Activated T-cell treated with anti-CD3 and anti-CD28 coated beads, Interleukin-2, amount 50 U/mL, for 24 hours (primary cell): ENCODE data around the gene PPME1.

Experiments used
- DNase-seq: peaks from one replicate; pipeline ENCODE4 v3.0.0-alpha.2; 2020
- H3K27ac Mint-ChIP-seq: 2 replicates; pipeline ENCODE4 v1.8.0; 2020; ENCODE audit warnings: mild to moderate bottlenecking, mixed read lengths
- H3K27me3 Mint-ChIP-seq: 2 replicates; pipeline ENCODE4 v1.8.0; 2020; ENCODE audit warnings: mixed read lengths
- H3K36me3 Mint-ChIP-seq: 2 replicates; pipeline ENCODE4 v1.8.0; 2020; ENCODE audit warnings: low read depth, mixed read lengths
- H3K4me1 Mint-ChIP-seq: 2 replicates; pipeline ENCODE4 v1.8.0; 2020; ENCODE audit warnings: low read depth, mixed read lengths
- H3K4me3 Mint-ChIP-seq: 2 replicates; pipeline ENCODE4 v1.8.0; 2020; ENCODE audit warnings: mild to moderate bottlenecking, moderate library complexity, mixed read lengths
- H3K9me3 Mint-ChIP-seq: 2 replicates; pipeline ENCODE4 v1.8.0; 2020; ENCODE audit warnings: mixed read lengths

The PPME1 gene

GRCh38 chr11:74269161-74269811 is 98.2 kb downstream of the PPME1 start:
- Mint-ChIP-seq H3K27ac (no peak overlapping the region), H3K27me3 (peaks cover 2% of the 10 kb centered on the region), H3K9me3 (no peaks in the 10 kb centered on the region), H3K4me3 (no peak overlapping the region), H3K4me1 (peaks cover 19% of the 10 kb centered on the region), H3K36me3 (no peaks in the 10 kb centered on the region)
- DNase-seq, result no peak

GRCh38 chr11:74272276-74272675 is 101.2 kb downstream of the PPME1 start:
- H3K27me3 Mint-ChIP-seq, result peaks cover 2% of the 10 kb centered on the region
- no peak overlapping the region for H3K4me3 Mint-ChIP-seq
- H3K9me3 Mint-ChIP-seq, result no peaks in the 10 kb centered on the region
- H3K36me3 Mint-ChIP-seq, result no peaks in the 10 kb centered on the region
- H3K27ac Mint-ChIP-seq, result no peak overlapping the region
- peaks cover 19% of the 10 kb centered on the region for H3K4me1 Mint-ChIP-seq
- DNase-seq, result no peak

- no peak for DNase-seq
- Mint-ChIP-seq H3K27me3 (peaks cover 2% of the 10 kb centered on the region), H3K4me1 (no peaks in the 10 kb centered on the region), H3K9me3 (no peaks in the 10 kb centered on the region), H3K36me3 (no peaks in the 10 kb centered on the region), H3K27ac (no peak overlapping the region), H3K4me3 (no peak overlapping the region)
Observed at GRCh38 chr11:74276581-74276980, 105.5 kb downstream of the PPME1 start.

- DNase-seq, result no peak
- no peak overlapping the region for H3K27ac Mint-ChIP-seq
- peaks cover 2% of the 10 kb centered on the region for H3K27me3 Mint-ChIP-seq
- no peak overlapping the region for H3K4me3 Mint-ChIP-seq
- H3K4me1 Mint-ChIP-seq, result no peaks in the 10 kb centered on the region
- H3K9me3 Mint-ChIP-seq, result no peaks in the 10 kb centered on the region
- no peaks in the 10 kb centered on the region for H3K36me3 Mint-ChIP-seq
Observed at GRCh38 chr11:74278103-74278502, 107.0 kb downstream of the PPME1 start.

GRCh38 chr11:74278721-74279161 is 107.7 kb downstream of the PPME1 start:
- H3K36me3 Mint-ChIP-seq, result no peaks in the 10 kb centered on the region
- DNase-seq, result no peak
- H3K27me3 Mint-ChIP-seq, result peaks cover 2% of the 10 kb centered on the region
- H3K27ac Mint-ChIP-seq, result no peak overlapping the region
- H3K4me3 Mint-ChIP-seq, result no peak overlapping the region
- H3K9me3 Mint-ChIP-seq, result no peaks in the 10 kb centered on the region
- H3K4me1 Mint-ChIP-seq, result no peaks in the 10 kb centered on the region

- DNase-seq, result no peak
- H3K27me3 Mint-ChIP-seq, result no peaks in the 10 kb centered on the region
- H3K4me1 Mint-ChIP-seq, result no peaks in the 10 kb centered on the region
- H3K4me3 Mint-ChIP-seq, result no peak overlapping the region
- no peaks in the 10 kb centered on the region for H3K36me3 Mint-ChIP-seq
- no peaks in the 10 kb centered on the region for H3K9me3 Mint-ChIP-seq
- no peak overlapping the region for H3K27ac Mint-ChIP-seq
Observed at GRCh38 chr11:74279256-74279655, 108.2 kb downstream of the PPME1 start.

- H3K27ac Mint-ChIP-seq, result no peak overlapping the region
- H3K4me1 Mint-ChIP-seq, result no peaks in the 10 kb centered on the region
- DNase-seq, result no peak
- H3K4me3 Mint-ChIP-seq, result no peak overlapping the region
- H3K27me3 Mint-ChIP-seq, result no peaks in the 10 kb centered on the region
- H3K9me3 Mint-ChIP-seq, result no peaks in the 10 kb centered on the region
- H3K36me3 Mint-ChIP-seq, result no peaks in the 10 kb centered on the region
Observed at GRCh38 chr11:74280494-74280893, 109.4 kb downstream of the PPME1 start.

GRCh38 chr11:74282421-74282820 is 111.3 kb downstream of the PPME1 start:
- no peaks in the 10 kb centered on the region for H3K4me1 Mint-ChIP-seq
- H3K9me3 Mint-ChIP-seq, result no peaks in the 10 kb centered on the region
- no peaks in the 10 kb centered on the region for H3K27me3 Mint-ChIP-seq
- H3K4me3 Mint-ChIP-seq, result no peak overlapping the region
- no peaks in the 10 kb centered on the region for H3K36me3 Mint-ChIP-seq
- no peak overlapping the region for H3K27ac Mint-ChIP-seq
- DNase-seq, result no peak

GRCh38 chr11:74282914-74283371 is 111.9 kb downstream of the PPME1 start:
- no peaks in the 10 kb centered on the region for H3K36me3 Mint-ChIP-seq
- DNase-seq, result no peak
- no peak overlapping the region for H3K27ac Mint-ChIP-seq
- H3K9me3 Mint-ChIP-seq, result no peaks in the 10 kb centered on the region
- H3K4me1 Mint-ChIP-seq, result peaks cover 1% of the 10 kb centered on the region
- H3K4me3 Mint-ChIP-seq, result no peak overlapping the region
- no peaks in the 10 kb centered on the region for H3K27me3 Mint-ChIP-seq

- DNase-seq, result no peak
- peaks cover 7% of the 10 kb centered on the region for H3K4me1 Mint-ChIP-seq
- no peaks in the 10 kb centered on the region for H3K27me3 Mint-ChIP-seq
- no peaks in the 10 kb centered on the region for H3K36me3 Mint-ChIP-seq
- H3K4me3 Mint-ChIP-seq, result no peak overlapping the region
- H3K9me3 Mint-ChIP-seq, result no peaks in the 10 kb centered on the region
- no peak overlapping the region for H3K27ac Mint-ChIP-seq
Observed at GRCh38 chr11:74283580-74284180, 112.6 kb downstream of the PPME1 start.

GRCh38 chr11:74284466-74284865 is 113.4 kb downstream of the PPME1 start:
- no peak overlapping the region for H3K27ac Mint-ChIP-seq
- no peak overlapping the region for H3K4me3 Mint-ChIP-seq
- no peaks in the 10 kb centered on the region for H3K36me3 Mint-ChIP-seq
- peaks cover 7% of the 10 kb centered on the region for H3K4me1 Mint-ChIP-seq
- H3K27me3 Mint-ChIP-seq, result no peaks in the 10 kb centered on the region
- H3K9me3 Mint-ChIP-seq, result no peaks in the 10 kb centered on the region
- no peak for DNase-seq

GRCh38 chr11:74288161-74288560 is 117.1 kb downstream of the PPME1 start:
- DNase-seq, result no peak
- H3K27me3 Mint-ChIP-seq, result peaks cover 6% of the 10 kb centered on the region
- H3K36me3 Mint-ChIP-seq, result no peaks in the 10 kb centered on the region

GRCh38 chr11:74288911-74289310 is 117.8 kb downstream of the PPME1 start:
- no peaks in the 10 kb centered on the region for H3K9me3 Mint-ChIP-seq
- H3K36me3 Mint-ChIP-seq, result no peaks in the 10 kb centered on the region

More at GRCh38 chr11:74288161-74288560, 117.1 kb downstream of the PPME1 start:
- H3K9me3 Mint-ChIP-seq, result no peaks in the 10 kb centered on the region
- no peak overlapping the region for H3K27ac Mint-ChIP-seq
- no peak overlapping the region for H3K4me3 Mint-ChIP-seq
- peaks cover 7% of the 10 kb centered on the region for H3K4me1 Mint-ChIP-seq

GRCh38 chr11:74297484-74297883 is 126.4 kb downstream of the PPME1 start:
- no peaks in the 10 kb centered on the region for H3K9me3 Mint-ChIP-seq
- DNase-seq, result no peak
- peaks cover 4% of the 10 kb centered on the region for H3K4me1 Mint-ChIP-seq
- no peak overlapping the region for H3K4me3 Mint-ChIP-seq
- H3K27ac Mint-ChIP-seq, result no peak overlapping the region
- no peaks in the 10 kb centered on the region for H3K36me3 Mint-ChIP-seq
- peaks cover 22% of the 10 kb centered on the region for H3K27me3 Mint-ChIP-seq

More at GRCh38 chr11:74288911-74289310, 117.8 kb downstream of the PPME1 start:
- H3K4me3 Mint-ChIP-seq, result no peak overlapping the region
- peaks cover 11% of the 10 kb centered on the region for H3K27me3 Mint-ChIP-seq
- DNase-seq, result no peak
- peaks cover 7% of the 10 kb centered on the region for H3K4me1 Mint-ChIP-seq
- no peak overlapping the region for H3K27ac Mint-ChIP-seq

- H3K9me3 Mint-ChIP-seq, result no peaks in the 10 kb centered on the region
- peaks cover 4% of the 10 kb centered on the region for H3K4me1 Mint-ChIP-seq
- peaks cover 17% of the 10 kb centered on the region for H3K27me3 Mint-ChIP-seq
- H3K4me3 Mint-ChIP-seq, result no peak overlapping the region
- no peak for DNase-seq
- H3K36me3 Mint-ChIP-seq, result no peaks in the 10 kb centered on the region
- no peak overlapping the region for H3K27ac Mint-ChIP-seq
Observed at GRCh38 chr11:74299015-74299414, 127.9 kb downstream of the PPME1 start.
